Activated T-cell treated with anti-CD3 and anti-CD28 coated beads, Interleukin-2, amount 50 U/mL, for 48 hours (primary cell): ENCODE data around the gene TMEM259.

Source experiments
- DNase-seq, 2 experiments: peaks; one replicate each; pipeline ENCODE4 v3.0.0-alpha.2; 2020

TMEM259 gene

GRCh38 chr19:982567-983170 lies 38.3 kb downstream of the TMEM259 start:
- DNase-seq, result peak; percentile 85 to 89

- DNase-seq, result no peak
Measured at GRCh38 chr19:980133-980998, 40.6 kb downstream of the TMEM259 start.

GRCh38 chr19:979318-979741 lies 41.6 kb downstream of the TMEM259 start:
- DNase-seq, result no peak

GRCh38 chr19:977058-977464 lies 43.9 kb downstream of the TMEM259 start:
- no peak for DNase-seq

DNA sequence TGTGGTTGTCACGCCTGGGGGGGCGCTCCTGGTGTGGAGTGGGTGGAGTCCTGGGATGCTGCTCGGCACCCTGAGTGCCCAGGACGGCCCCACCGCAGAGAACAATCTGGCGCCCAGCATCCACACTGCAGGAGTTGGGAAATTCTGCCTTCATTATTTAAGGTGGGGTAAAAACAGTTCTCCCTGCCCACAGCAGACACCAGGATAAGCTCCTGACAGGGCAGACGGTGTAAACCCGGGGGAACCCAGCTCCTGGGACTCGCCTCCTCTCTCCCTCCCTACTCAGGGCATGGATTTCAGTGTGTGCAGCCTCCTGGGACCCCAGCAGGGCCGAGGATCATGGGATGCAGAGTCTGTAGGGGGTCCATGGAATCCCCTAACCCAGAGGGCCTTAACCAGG lies 44.4 kb downstream of the TMEM259 start:
- DNase-seq, result no peak

GRCh38 chr19:974564-975257 lies 46.2 kb downstream of the TMEM259 start:
- DNase-seq, result no peak

DNA sequence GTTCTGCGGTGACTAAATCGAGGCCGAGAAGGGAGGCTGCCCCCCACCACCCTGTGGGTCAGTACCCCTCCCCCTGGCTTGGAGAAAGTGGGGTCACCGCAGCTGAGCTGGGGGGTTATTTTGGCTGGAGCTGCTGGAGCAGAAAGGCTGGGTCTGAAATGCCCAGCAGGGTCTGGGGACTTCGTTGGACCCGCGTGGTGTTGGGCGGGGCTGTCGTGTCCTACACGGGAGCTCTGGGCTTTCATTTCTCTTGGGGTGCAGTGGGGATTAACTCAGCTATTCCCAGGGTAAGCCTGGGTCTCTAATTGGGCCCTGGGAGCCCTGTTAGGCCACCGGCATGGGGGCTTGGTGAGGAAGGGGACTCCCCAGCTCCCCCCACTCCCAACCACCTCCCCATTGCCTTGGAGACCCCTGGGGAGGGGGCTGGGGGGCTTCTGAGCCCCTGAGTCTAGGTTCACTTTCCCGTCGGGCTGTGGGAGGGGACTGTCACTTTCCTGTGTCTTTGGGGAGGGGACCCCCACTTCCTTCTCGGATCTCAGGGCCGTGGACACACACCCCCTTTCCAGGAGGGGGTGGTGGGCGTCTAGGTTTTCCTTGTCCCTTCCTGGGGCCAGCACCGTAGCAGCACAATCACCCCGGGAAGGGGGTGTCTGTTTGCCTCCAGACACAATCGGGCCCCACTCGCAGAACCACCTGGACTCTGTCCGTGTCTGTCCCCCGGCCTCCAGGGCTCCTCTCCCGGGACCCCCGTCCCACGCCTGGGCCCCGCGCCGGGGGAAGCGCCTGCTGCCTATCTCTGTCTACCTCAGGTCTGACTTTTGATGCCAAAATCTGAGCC lies 47.0 kb downstream of the TMEM259 start:
- DNase-seq, result no peak

DNA sequence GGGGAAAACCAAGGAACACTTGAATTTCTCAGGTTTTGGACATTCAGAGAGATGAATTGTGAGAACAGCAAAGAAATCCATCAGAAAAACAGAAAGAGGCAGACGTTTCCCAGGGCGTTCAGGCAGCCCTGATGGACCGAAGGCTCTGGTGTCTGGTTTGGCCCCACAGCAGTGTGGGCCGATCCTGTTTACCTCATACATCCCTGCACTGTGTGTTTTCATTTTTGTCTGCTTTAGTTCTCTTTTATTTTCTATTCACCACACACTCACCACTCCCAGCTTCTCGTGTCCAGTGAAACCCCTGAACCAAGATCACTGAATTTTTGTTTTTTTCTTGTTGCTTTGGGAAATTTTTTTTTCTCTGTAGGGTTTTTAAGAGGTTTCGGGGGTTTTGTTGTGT lies 48.6 kb downstream of the TMEM259 start:
- no peak for DNase-seq

DNA sequence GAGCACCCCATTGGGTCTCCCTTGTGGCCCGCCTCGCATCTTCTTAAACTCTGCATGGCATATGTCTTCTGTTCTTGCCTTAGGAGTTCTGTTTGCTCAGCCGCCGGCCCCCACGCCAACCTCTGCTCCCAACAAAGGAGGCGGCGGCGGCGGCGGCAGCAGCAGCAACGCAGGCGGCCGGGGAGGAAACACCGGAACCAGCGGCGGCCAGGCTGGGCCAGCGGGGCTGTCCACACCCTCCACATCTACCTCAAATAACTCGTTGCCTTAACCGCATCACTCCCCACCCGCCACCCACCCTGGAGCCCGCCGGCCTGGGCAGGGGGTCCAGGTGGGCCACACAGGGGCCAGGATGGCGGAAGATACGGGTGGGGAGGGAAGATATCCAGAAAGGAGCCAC lies 49.1 kb downstream of the TMEM259 start:
- no peak for DNase-seq

DNA sequence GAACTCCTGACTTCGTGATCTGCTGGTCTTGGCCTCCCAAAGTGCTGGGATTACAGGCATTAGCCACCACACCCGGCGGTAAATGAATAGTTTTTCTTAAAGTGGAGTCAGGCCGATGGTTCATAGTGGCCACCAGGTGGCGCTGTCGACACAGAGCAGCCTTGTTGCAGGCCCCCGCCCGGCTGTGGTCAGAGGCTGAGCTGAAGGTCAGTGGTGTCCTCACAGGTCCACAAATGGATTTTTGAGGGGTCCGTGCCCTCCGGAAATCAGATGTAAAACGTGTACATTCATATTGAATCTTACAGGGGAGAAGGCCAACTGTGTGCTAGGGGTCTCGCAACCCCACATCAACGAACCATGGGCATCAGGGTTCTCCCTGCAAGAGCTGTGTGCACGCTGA lies 50.2 kb downstream of the TMEM259 start:
- DNase-seq, result no peak

GRCh38 chr19:966485-967088 lies 54.3 kb downstream of the TMEM259 start:
- DNase-seq, result no peak

DNA sequence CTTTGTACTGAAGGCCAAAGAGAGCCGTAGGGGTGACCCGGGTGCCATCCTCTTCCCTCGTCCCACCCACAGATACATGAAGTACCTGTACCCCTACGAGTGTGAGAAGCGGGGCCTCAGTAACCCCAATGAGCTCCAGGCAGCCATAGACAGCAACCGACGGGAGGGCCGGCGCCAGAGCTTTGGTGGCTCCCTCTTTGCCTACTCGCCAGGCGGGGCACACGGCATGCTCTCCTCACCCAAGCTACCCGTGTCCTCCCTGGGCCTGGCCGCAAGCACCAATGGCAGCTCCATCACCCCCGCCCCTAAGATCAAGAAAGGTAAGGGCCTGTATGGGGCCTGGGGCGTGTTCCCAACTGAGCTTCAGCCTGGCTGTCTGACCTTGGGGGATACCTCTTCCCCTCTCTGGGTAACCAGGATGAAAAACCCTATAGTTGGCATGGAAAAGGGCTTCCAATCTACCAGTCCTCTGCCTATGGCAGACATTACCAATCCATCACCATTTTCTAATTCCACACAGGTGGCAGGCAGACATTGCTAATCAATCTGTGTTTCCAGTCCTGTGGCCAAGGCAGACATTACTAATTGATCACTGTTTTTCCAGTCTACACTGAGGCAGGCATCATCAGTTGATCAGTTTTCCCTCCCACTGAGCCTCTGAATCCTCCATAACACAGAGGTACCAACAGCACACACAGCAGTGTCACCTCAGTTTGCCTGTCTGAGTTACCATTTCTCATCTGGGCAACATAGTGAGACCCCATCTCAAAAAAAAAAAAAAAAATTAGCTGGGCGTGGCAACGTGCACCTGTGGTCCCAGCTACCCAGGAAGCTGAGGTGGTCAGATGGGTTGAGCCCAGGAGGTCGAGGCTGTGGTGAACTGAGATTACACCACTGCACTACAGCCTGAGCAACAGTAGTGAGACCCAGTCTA lies 55.9 kb downstream of the TMEM259 start:
- no peak for DNase-seq

- no peak for DNase-seq
Measured at GRCh38 chr19:964116-964520, 56.8 kb downstream of the TMEM259 start.

GRCh38 chr19:963486-963951 lies 57.4 kb downstream of the TMEM259 start:
- DNase-seq, result no peak

DNA sequence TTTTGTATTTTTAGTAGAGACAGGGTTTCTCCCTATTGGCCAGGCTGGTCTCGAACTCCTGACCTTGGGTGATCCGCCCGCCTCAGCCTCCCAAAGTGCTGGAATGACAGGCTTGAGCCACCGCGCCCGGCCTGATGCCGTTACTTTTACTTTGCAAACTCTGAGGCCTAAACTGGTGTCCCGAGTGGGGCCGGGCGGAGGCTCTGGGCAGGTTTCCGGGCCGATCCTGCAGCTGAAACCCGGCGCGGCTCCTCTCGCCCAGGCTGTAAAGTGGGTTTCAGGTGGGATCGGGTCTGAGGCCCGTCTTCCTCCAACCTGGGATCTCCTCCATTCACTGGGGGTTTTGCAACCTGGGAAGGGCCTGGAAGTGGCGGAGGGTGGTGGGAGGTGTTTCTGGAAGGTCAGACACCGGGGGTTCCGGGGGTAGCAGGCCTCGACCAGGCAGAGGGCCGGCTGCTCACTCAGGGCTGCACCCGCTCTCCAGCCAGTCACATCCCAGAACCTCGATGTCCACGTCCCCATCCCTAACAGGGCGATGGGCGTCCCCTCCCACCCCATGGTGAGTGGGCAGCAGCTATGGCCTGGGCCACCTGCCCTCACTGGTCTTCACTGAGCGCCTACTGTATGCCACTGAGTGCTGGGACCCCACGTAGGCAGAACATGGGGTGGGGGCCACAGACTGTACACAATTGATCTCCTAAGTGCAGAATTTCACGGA lies 58.1 kb downstream of the TMEM259 start:
- DNase-seq, result no peak

GRCh38 chr19:961866-962620 lies 58.9 kb downstream of the TMEM259 start:
- DNase-seq, result no peak

DNA sequence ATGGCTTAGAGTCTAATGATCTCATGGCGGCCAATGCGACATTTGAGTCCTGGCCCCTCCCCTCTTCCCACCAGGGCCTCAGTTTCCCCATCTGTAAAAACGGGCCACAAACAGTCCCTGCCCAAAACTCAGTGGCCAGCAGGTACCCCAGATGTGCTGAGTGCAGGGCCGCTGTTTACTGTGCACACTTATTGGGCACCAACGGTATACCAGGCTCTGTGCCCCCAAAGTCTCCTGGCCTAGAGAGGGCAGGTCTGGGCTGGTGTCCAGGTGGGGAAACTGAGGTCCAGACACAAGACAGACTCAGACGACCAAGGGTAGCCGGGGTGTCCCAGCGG lies 60.4 kb downstream of the TMEM259 start:
- no peak for DNase-seq

GRCh38 chr19:960020-960419 lies 60.9 kb downstream of the TMEM259 start:
- DNase-seq, result no peak
